Measurements from ENCODE around the gene MYH9.

The MYH9 gene

DNA sequence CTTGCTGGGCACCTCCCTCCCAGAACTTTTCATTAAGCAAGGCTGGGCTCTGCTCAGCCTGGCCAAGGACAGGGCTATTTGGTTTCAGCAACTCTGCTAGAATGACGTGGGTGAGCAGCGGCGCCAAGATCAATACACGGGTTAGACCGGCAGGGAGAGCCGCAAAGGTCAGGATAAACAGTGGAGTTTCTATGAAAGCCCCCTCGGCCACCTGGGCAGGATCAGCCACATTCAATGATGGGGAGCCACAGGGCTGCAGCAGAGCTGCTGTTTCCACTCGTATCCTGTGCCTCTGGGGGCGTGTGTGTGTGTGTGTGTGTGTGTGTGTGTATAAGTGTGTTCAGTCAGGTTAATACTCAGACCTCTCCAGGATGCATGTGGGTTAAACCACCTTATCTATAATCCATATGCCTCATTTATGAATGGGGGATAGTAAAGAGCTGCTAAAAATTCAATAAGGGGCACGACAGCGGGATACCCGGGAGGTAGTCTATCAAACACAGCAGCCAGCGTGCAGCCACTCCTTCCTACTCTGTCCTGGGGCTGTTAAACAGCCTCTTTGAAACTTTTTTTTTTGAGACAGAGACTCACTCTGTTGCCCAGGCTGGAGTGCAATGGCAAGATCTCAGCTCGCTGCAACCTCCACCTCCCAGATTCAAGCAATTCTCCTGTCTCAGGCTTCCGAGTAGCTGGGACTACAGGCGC, 34.8 kb downstream of the MYH9 start:
- Histone ChIP-seq H3K9me3 (ENCODE audit: control insufficient read depth, insufficient read depth, low read length) (no peaks in the 10 kb centered on the region), H3F3A (ENCODE audit: control insufficient read depth, insufficient read depth) (no peaks in the 10 kb centered on the region), H3K4me1 (ENCODE audit: control insufficient read depth, low read length) (peaks cover 30% of the 10 kb centered on the region), H3K36me3 (ENCODE audit: control insufficient read depth, low read length) (peaks cover 29% of the 10 kb centered on the region), H3K27ac (ENCODE audit: low read depth, low read length) (no peak overlapping the region), H3K27me3 (ENCODE audit: control insufficient read depth, low read length) (no peaks in the 10 kb centered on the region), H3K4me2 (ENCODE audit: low read length) (no peak overlapping the region), H3K4me3 (ENCODE audit: low read length) (no peak overlapping the region), H4K20me1 (ENCODE audit: control insufficient read depth, insufficient read depth, low read depth, low read length) (peaks cover 32% of the 10 kb centered on the region), H3K9me2 (replicated peaks; ENCODE audit: control insufficient read depth, low read length) (no peaks in the 10 kb centered on the region), H3K79me2 (ENCODE audit: control insufficient read depth, low read length) (peaks cover 98% of the 10 kb centered on the region)
- TF ChIP-seq, protein P1, sequence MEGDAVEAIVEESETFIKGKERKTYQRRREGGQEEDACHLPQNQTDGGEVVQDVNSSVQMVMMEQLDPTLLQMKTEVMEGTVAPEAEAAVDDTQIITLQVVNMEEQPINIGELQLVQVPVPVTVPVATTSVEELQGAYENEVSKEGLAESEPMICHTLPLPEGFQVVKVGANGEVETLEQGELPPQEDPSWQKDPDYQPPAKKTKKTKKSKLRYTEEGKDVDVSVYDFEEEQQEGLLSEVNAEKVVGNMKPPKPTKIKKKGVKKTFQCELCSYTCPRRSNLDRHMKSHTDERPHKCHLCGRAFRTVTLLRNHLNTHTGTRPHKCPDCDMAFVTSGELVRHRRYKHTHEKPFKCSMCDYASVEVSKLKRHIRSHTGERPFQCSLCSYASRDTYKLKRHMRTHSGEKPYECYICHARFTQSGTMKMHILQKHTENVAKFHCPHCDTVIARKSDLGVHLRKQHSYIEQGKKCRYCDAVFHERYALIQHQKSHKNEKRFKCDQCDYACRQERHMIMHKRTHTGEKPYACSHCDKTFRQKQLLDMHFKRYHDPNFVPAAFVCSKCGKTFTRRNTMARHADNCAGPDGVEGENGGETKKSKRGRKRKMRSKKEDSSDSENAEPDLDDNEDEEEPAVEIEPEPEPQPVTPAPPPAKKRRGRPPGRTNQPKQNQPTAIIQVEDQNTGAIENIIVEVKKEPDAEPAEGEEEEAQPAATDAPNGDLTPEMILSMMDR (IDR thresholded peaks at IDR 0.05; ENCODE audit: low read depth, low read length, poor library complexity, severe bottlenecking) = no peak
- TF ChIP-seq EZH2phosphoT487 (IDR thresholded peaks at IDR 0.05; ENCODE audit: borderline replicate concordance, low read length) = no peak

DNA sequence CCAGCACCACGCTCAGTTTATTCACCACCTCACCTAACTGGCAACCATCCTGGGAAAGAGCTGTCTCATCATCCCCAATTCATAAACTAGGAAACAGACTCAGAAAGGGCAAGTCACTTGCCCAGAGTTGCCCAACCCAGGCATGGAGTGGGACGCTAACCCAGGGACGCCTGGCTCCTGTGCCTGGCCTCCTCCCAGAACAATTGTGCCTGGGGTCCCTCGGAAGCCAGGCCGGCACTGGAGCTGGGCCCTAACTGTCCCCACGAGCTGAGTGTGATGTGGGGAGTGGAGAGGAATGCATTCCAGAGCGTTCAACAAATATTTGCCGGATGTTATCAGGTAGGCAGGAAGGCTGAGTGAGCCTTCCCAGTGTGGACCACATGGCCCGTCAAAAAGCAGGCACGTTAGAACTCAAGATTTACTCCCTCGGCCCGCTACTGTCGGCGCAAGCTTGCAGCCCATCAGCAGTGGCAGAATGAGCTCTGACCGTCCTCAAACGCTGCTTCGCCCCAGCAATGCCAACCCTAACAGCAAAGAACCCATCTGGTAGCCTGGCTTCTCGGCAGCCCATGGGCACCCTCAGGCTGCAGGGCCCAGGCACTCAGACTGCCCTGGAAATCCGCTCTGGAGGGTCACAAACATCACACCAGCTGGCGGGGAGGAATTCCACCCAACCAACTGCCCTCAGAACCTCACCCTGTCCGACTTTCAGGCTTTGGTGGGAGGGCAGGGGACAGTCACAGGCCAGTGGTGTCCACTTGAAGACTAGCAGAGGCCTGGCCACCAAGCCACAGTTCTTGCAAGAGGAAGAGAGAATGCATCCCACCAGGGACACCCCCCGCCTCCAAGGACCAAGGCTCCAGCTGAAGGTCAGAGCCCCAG, 35.6 kb downstream of the MYH9 start:
- H3K4me1 ChIP-seq (ENCODE audit: control insufficient read depth, low read length) = peaks cover 22% of the 10 kb centered on the region
- H3K4me2 ChIP-seq (ENCODE audit: low read length) = no peak overlapping the region

DNA sequence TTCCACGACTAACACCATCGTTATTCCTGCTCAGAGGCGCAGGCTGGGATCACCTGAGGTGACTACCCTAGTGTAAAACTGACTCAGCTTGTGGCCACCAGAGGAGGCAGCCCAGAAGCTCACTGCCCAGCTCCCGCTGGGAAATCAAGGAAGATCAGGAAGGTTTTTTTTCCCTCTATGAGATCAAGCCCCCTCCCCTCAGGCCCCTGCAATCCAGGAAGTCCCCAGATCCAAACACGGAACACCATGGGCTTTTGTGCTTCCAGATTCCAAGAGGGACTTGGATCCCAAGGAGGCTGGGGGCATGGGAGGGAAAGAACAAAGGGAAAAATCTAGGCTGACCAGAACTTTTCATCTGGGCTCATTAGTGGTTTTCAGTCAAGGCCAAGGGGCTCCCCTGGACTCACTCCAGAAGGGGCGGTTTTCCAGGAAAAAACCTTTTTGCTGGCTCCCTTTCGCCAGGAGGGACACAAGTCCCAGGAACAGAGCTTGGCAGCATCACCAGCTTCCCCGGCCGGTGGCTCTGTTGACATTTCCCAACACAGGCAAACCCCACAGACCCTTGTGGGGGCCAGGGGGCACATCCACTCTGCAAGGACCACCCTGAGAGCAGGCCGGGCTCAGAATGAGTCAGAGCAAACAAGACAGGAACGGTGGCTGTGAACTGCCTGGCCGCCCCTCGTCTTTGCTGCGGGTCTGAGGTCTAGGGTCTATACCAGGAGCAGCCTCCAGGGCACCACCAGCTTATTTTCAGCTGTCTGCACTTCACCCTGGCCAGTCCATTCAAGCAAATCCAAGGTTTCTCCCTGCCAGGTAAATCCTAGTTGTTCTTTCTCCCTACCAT, 36.8 kb downstream of the MYH9 start:
- no peaks in the 10 kb centered on the region for H3F3A ChIP-seq (ENCODE audit: control insufficient read depth, insufficient read depth)
- H4K20me1 ChIP-seq (ENCODE audit: control insufficient read depth, insufficient read depth, low read depth, low read length) = peaks cover 21% of the 10 kb centered on the region
- peaks cover 33% of the 10 kb centered on the region for H3K36me3 ChIP-seq (ENCODE audit: control insufficient read depth, low read length)
- peaks cover 97% of the 10 kb centered on the region for H3K79me2 ChIP-seq (ENCODE audit: control insufficient read depth, low read length)
- H3K4me1 ChIP-seq (ENCODE audit: control insufficient read depth, low read length) = peaks cover 12% of the 10 kb centered on the region
- H3K4me2 ChIP-seq (ENCODE audit: low read length) = no peak overlapping the region
- H3K9me2 ChIP-seq (replicated peaks; ENCODE audit: control insufficient read depth, low read length) = no peaks in the 10 kb centered on the region
- TF ChIP-seq, protein P1 (IDR thresholded peaks at IDR 0.05; ENCODE audit: low read depth, low read length, poor library complexity, severe bottlenecking) = no peak
- no peak for TF ChIP-seq EZH2phosphoT487 (IDR thresholded peaks at IDR 0.05; ENCODE audit: borderline replicate concordance, low read length)
- H3K27me3 ChIP-seq (ENCODE audit: control insufficient read depth, low read length) = no peaks in the 10 kb centered on the region
- H3K27ac ChIP-seq (ENCODE audit: low read depth, low read length) = no peak overlapping the region
- no peaks in the 10 kb centered on the region for H3K9me3 ChIP-seq (ENCODE audit: control insufficient read depth, insufficient read depth, low read length)
- no peak overlapping the region for H3K4me3 ChIP-seq (ENCODE audit: low read length)

More for the DNA sequence above, 35.6 kb downstream of the MYH9 start:
- Histone ChIP-seq H3K36me3 (ENCODE audit: control insufficient read depth, low read length) (peaks cover 28% of the 10 kb centered on the region), H4K20me1 (ENCODE audit: control insufficient read depth, insufficient read depth, low read depth, low read length) (peaks cover 27% of the 10 kb centered on the region), H3K27me3 (ENCODE audit: control insufficient read depth, low read length) (no peaks in the 10 kb centered on the region), H3K9me2 (replicated peaks; ENCODE audit: control insufficient read depth, low read length) (no peaks in the 10 kb centered on the region), H3K9me3 (ENCODE audit: control insufficient read depth, insufficient read depth, low read length) (no peaks in the 10 kb centered on the region), H3F3A (ENCODE audit: control insufficient read depth, insufficient read depth) (no peaks in the 10 kb centered on the region), H3K79me2 (ENCODE audit: control insufficient read depth, low read length) (peaks cover 97% of the 10 kb centered on the region), H3K27ac (ENCODE audit: low read depth, low read length) (no peak overlapping the region), H3K4me3 (ENCODE audit: low read length) (no peak overlapping the region)
- TF ChIP-seq EZH2phosphoT487 (IDR thresholded peaks at IDR 0.05; ENCODE audit: borderline replicate concordance, low read length) = no peak
- TF ChIP-seq, protein P1 (IDR thresholded peaks at IDR 0.05; ENCODE audit: low read depth, low read length, poor library complexity, severe bottlenecking) = no peak

All from DOHH2 (cell line).